Measurements from ENCODE around the gene RPP30.

RPP30 gene

GRCh38 chr10:90947030-90947960 is 75.5 kb downstream of the RPP30 start:
- DNase-seq = no peak

Measured in retina (tissue), 1 donor.